GM12878 (cell line): ENCODE data around the gene OXER1. TPM values are rescaled to one million over a fixed set of nuclear protein-coding genes. Genes with fewer than 3 reads are reported as not detected.

Experiments
- ATAC-seq: fragments of 200-7000 bp; cut with Tn5 transposase; 3 replicates; pipeline ENCODE4 v1.9.1; 2020; ENCODE audit warnings: mild to moderate bottlenecking, moderate library complexity
- BruUV-seq: library from RNA; stranded (reverse); fragments of 400-500 nt; replicated peaks from 2 replicates; lab custom pipeline; 2021; lab: Mats Ljungman, UMichigan
- CTCF ChIA-PET: fragments of 300-600 bp; sonication (Branson Sonifier 250); formaldehyde crosslinking; extraction: SDS; loops from one replicate; lab custom pipeline; 2021; ENCODE audit warnings: inconsistent platforms; lab: Yijun Ruan, JAX
- POLR2A ChIA-PET: fragments of 350-600 bp; formaldehyde crosslinking; extraction: SDS; loops from one replicate; lab custom pipeline; 2021; ENCODE audit warnings: inconsistent platforms; lab: Charles Lee
- RAD21 ChIA-PET: fragments of 300-600 bp; sonication (Branson Sonifier 250); formaldehyde crosslinking; loops from one replicate; lab custom pipeline; 2023; ENCODE audit warnings: antibody characterized with exemption; ENCODE audit not compliant: unreplicated experiment; lab: Charles Lee
- SMC1A ChIA-PET: fragments of 300-600 bp; sonication (Branson Sonifier 250); formaldehyde crosslinking; loops from one replicate; lab custom pipeline; 2023; ENCODE audit not compliant: unreplicated experiment, uncharacterized antibody; lab: Charles Lee
- DNase-seq: peaks from one replicate; pipeline ENCODE4 v3.0.0-alpha.2; 2011; ENCODE audit warnings: low read depth, low spot score
- FAIRE-seq: peaks from 3 replicates; lab custom pipeline; 2011; peaks lifted over from hg19 to GRCh38; lab: Jason Lieb, UNC
- H2AFZ ChIP-seq: 2 replicates; pipeline ENCODE4 v1.6.0; 2011; ENCODE audit warnings: low read depth, low read length, control low read depth; ENCODE audit not compliant: control insufficient read depth
- H3K27ac ChIP-seq: 2 replicates; pipeline ENCODE4 v1.5.1; 2011; ENCODE audit warnings: control low read depth; ENCODE audit not compliant: control insufficient read depth, insufficient read depth
- H3K27me3 ChIP-seq, 2 experiments: replicated peaks in 1 of 2; 2 replicates each; pipeline versions ENCODE4 v1.6.0 to v1.6.1; 2011; ENCODE audit warnings: low read length in 1 of 2; ENCODE audit not compliant: control insufficient read depth in 2 of 2, insufficient read depth in 2 of 2
- H3K36me3 ChIP-seq, 2 experiments: 2 replicates each; pipeline ENCODE4 v1.5.1; 2011; ENCODE audit warnings: low read length in 1 of 2; ENCODE audit not compliant: control insufficient read depth in 2 of 2, insufficient read depth in 2 of 2
- H3K4me1 ChIP-seq: 2 replicates; pipeline ENCODE4 v1.6.1; 2011; ENCODE audit warnings: mild to moderate bottlenecking, low read length, moderate library complexity, mixed read lengths; ENCODE audit not compliant: control insufficient read depth, insufficient read depth
- H3K4me2 ChIP-seq: 2 replicates; pipeline ENCODE4 v1.6.0; 2011; ENCODE audit warnings: control low read depth; ENCODE audit not compliant: control insufficient read depth, insufficient read depth
- H3K4me3 ChIP-seq: fragments of 200-600 bp; sonication (generic); 2 replicates; pipeline ENCODE4 v1.5.1; 2016
- H3K79me2 ChIP-seq: 2 replicates; pipeline ENCODE4 v1.6.0; 2011; ENCODE audit warnings: low read length; ENCODE audit not compliant: control insufficient read depth, insufficient read depth
- H3K9ac ChIP-seq: 2 replicates; pipeline ENCODE4 v1.8.0; 2011; ENCODE audit warnings: low read length, control low read depth, mixed read lengths; ENCODE audit not compliant: control insufficient read depth, insufficient read depth
- H3K9me3 ChIP-seq: replicated peaks from 3 replicates; pipeline ENCODE4 v1.5.1; 2011; ENCODE audit warnings: mild to moderate bottlenecking, low read length; ENCODE audit not compliant: control insufficient read depth, insufficient read depth
- H4K20me1 ChIP-seq: 2 replicates; pipeline ENCODE4 v1.6.0; 2011; ENCODE audit not compliant: control insufficient read depth, insufficient read depth
- GABPA ChIP-seq: IDR thresholded peaks from 2 replicates; pipeline ENCODE4 v1.6.1; 2014; ENCODE audit warnings: antibody characterized with exemption, low read depth, mild to moderate bottlenecking, inconsistent platforms
- POU2F2 ChIP-seq: IDR thresholded peaks from 3 replicates; pipeline ENCODE4 v1.6.1; 2011; ENCODE audit warnings: low read depth, mild to moderate bottlenecking, low read length, borderline replicate concordance
- SMAD1 ChIP-seq: fragments of 450-650 bp; IDR thresholded peaks from 2 replicates; pipeline ENCODE4 v1.6.1; 2018; ENCODE audit warnings: mild to moderate bottlenecking, low read depth; ENCODE audit not compliant: partially characterized antibody
- WGBS: methylation state at CpG from one replicate; pipeline ENCODE4 v1.1.6; 2016; ENCODE audit warnings: low lambda C conversion rate; ENCODE audit not compliant: insufficient replicate concordance, insufficient coverage; ENCODE audit errors: missing lambda C conversion rate; 5-methylcytosine and 5-hydroxymethylcytosine counted together
- in situ Hi-C: fragments of 300-500 bp; cut with MboI; formaldehyde crosslinking; loops from 9 replicates; pipeline ENCODE4 v1.14.3; 2018; ENCODE audit warnings: mixed read lengths
- intact Hi-C: fragments of 100-400 bp; cut with micrococcal nuclease; formaldehyde crosslinking; loops from one replicate; pipeline ENCODE4 v1.14.2; 2022; ENCODE audit not compliant: unreplicated experiment
- polyA plus RNA-seq, 11 experiments: library from polyadenylated mRNA; depleted of rRNA in 4 of 11; unstranded in 6 of 11; stranded (reverse) in 5 of 11; fragments of >200 nt; fragmentation: Nextera tagmentation in 4 of 11; fragmentation: Illumina TruSeq in 1 of 11; extraction: Ambion mirVana in 4 of 11; extraction: Trizol in 1 of 11; gene quantifications; 1 replicate in 1 of 11; 2 replicates in 10 of 11; pipeline versions ENCODE4 v1.2.1 to v1.2.3, GENCODE V29; 2011 to 2016; ENCODE audit warnings: inconsistent platforms in 2 of 11, missing spikeins in 2 of 11, low read depth in 1 of 11
- total RNA-seq, 4 experiments: library from RNA; depleted of rRNA in 3 of 4; stranded (reverse); fragments of >200 nt in 3 of 4; fragmentation: Illumina TruSeq in 1 of 4; extraction: Trizol in 1 of 4; gene quantifications; 2 replicates each; pipeline versions ENCODE4 v1.2.1 to v1.2.3, GENCODE V29; 2013 to 2021
- TF ChIP-seq, protein P1 (sequence below): fragments of 450-650 bp; IDR thresholded peaks from 2 replicates; pipeline ENCODE4 v1.6.1; 2018; ENCODE audit warnings: borderline replicate concordance, mild to moderate bottlenecking; ENCODE audit not compliant: partially characterized antibody
- TF ChIP-seq, protein P2 (sequence below): IDR thresholded peaks from 2 replicates; pipeline ENCODE4 v1.6.1; 2012; ENCODE audit warnings: low read depth, low read length, improper control_type of control experiment
- TF ChIP-seq, protein P3 (sequence below): IDR thresholded peaks from 2 replicates; pipeline ENCODE4 v1.6.1; 2012; ENCODE audit warnings: mild to moderate bottlenecking, low read depth, low read length
- TF ChIP-seq, protein P4 (sequence below): fragments of 450-650 bp; IDR thresholded peaks from 2 replicates; pipeline ENCODE4 v1.6.1; 2017; ENCODE audit warnings: borderline replicate concordance

OXER1 gene
- total and polyA plus RNA-seq, 10 of the 15 experiments (the other 5 are each of a cell fraction or from before 2014, with no cell fraction given) = 0.11 to 8.6 (median 3.3) TPM

DNA sequence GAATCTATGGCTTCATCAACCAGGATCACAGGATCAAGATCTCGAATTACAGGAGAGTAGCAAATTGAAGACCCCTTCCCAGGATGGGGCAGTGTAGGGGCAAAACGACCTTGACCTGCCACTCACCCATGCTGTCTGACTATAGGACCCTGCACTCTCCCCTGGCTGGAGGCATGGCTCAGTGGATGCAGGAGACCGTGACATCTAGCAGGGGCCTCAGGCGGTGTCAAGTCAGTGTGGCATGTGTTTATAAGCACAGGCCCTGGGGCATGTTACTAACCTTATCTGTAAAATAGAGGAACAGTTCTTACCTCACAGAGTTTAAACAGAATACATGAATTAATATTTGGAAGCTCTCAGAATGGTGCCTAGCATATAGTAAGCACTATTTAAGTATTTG, 24.9 kb upstream of the OXER1 start:
- ChIA-PET POLR2A (interaction anchor here (1.2 to 1.5 kb wide), 2 partner anchors 13 to 66 kb away, joined by 4 to 8 read pairs; no protein-coding TSS in a partner anchor), SMC1A (interaction anchor here (0.5 to 1.2 kb wide), 2 partner anchors 13 to 36 kb away, joined by 3 read pairs; no protein-coding TSS in a partner anchor), RAD21 (interaction anchor here (1.3 kb wide), 1 partner anchor 34 kb away, joined by 7 read pairs; no protein-coding TSS in a partner anchor), CTCF (no interaction called here)
- BruUV-seq = no TSS peak
- Histone ChIP-seq H3K4me2 (no peak overlapping the region), H4K20me1 (no peaks in the 10 kb centered on the region), H2AFZ (no peak overlapping the region), H3K9ac (no peak overlapping the region), H3K36me3 (no peaks in the 10 kb centered on the region; a peak in 1 of 4 replicates), H3K4me3 (no peak overlapping the region), H3K4me1 (peaks cover 17% of the 10 kb centered on the region), H3K9me3 (no peaks in the 10 kb centered on the region), H3K27me3 (no peaks in the 10 kb centered on the region)
- in situ Hi-C loops = no loop called here
- WGBS = 52% methylated on average over 4 of the region's 4 CpGs
- TF ChIP-seq SMAD1 (no peak), POU2F2 (no peak), GABPA (no peak)
- TF ChIP-seq, protein P1, sequence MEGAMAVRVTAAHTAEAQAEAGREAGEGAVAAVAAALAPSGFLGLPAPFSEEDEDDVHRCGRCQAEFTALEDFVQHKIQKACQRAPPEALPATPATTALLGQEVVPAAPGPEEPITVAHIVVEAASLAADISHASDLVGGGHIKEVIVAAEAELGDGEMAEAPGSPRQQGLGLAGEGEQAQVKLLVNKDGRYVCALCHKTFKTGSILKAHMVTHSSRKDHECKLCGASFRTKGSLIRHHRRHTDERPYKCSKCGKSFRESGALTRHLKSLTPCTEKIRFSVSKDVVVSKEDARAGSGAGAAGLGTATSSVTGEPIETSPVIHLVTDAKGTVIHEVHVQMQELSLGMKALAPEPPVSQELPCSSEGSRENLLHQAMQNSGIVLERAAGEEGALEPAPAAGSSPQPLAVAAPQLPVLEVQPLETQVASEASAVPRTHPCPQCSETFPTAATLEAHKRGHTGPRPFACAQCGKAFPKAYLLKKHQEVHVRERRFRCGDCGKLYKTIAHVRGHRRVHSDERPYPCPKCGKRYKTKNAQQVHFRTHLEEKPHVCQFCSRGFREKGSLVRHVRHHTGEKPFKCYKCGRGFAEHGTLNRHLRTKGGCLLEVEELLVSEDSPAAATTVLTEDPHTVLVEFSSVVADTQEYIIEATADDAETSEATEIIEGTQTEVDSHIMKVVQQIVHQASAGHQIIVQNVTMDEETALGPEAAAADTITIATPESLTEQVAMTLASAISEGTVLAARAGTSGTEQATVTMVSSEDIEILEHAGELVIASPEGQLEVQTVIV = no peak
- TF ChIP-seq, protein P2, sequence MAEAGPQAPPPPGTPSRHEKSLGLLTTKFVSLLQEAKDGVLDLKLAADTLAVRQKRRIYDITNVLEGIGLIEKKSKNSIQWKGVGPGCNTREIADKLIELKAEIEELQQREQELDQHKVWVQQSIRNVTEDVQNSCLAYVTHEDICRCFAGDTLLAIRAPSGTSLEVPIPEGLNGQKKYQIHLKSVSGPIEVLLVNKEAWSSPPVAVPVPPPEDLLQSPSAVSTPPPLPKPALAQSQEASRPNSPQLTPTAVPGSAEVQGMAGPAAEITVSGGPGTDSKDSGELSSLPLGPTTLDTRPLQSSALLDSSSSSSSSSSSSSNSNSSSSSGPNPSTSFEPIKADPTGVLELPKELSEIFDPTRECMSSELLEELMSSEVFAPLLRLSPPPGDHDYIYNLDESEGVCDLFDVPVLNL = no peak
- TF ChIP-seq, protein P3, sequence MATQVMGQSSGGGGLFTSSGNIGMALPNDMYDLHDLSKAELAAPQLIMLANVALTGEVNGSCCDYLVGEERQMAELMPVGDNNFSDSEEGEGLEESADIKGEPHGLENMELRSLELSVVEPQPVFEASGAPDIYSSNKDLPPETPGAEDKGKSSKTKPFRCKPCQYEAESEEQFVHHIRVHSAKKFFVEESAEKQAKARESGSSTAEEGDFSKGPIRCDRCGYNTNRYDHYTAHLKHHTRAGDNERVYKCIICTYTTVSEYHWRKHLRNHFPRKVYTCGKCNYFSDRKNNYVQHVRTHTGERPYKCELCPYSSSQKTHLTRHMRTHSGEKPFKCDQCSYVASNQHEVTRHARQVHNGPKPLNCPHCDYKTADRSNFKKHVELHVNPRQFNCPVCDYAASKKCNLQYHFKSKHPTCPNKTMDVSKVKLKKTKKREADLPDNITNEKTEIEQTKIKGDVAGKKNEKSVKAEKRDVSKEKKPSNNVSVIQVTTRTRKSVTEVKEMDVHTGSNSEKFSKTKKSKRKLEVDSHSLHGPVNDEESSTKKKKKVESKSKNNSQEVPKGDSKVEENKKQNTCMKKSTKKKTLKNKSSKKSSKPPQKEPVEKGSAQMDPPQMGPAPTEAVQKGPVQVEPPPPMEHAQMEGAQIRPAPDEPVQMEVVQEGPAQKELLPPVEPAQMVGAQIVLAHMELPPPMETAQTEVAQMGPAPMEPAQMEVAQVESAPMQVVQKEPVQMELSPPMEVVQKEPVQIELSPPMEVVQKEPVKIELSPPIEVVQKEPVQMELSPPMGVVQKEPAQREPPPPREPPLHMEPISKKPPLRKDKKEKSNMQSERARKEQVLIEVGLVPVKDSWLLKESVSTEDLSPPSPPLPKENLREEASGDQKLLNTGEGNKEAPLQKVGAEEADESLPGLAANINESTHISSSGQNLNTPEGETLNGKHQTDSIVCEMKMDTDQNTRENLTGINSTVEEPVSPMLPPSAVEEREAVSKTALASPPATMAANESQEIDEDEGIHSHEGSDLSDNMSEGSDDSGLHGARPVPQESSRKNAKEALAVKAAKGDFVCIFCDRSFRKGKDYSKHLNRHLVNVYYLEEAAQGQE = no peak
- TF ChIP-seq, protein P4, sequence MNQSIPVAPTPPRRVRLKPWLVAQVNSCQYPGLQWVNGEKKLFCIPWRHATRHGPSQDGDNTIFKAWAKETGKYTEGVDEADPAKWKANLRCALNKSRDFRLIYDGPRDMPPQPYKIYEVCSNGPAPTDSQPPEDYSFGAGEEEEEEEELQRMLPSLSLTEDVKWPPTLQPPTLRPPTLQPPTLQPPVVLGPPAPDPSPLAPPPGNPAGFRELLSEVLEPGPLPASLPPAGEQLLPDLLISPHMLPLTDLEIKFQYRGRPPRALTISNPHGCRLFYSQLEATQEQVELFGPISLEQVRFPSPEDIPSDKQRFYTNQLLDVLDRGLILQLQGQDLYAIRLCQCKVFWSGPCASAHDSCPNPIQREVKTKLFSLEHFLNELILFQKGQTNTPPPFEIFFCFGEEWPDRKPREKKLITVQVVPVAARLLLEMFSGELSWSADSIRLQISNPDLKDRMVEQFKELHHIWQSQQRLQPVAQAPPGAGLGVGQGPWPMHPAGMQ = no peak
- TF ChIP-seq, all 136 proteins: peak for 0
- intact Hi-C loops = no loop called here
- Histone ChIP-seq H3K79me2 (peaks cover 32% of the 10 kb centered on the region), H3K27ac (no peak overlapping the region)
- no peak for FAIRE-seq
- no peak for DNase-seq
- no peak for ATAC-seq
